HG03196 (cell line): ENCODE data around the gene ATP8A1.
"Not testable (repeated sequence)": the region's sequence is repeated elsewhere in the genome, so short reads cannot be mapped to it uniquely, and the experiment has no call there.

Experiments used
- ATAC-seq: cut with Tn5 transposase; IDR thresholded peaks from one replicate; pipeline ENCODE4 v1.9.1; 2021; ENCODE audit not compliant: unreplicated experiment

ATP8A1 gene

DNA sequence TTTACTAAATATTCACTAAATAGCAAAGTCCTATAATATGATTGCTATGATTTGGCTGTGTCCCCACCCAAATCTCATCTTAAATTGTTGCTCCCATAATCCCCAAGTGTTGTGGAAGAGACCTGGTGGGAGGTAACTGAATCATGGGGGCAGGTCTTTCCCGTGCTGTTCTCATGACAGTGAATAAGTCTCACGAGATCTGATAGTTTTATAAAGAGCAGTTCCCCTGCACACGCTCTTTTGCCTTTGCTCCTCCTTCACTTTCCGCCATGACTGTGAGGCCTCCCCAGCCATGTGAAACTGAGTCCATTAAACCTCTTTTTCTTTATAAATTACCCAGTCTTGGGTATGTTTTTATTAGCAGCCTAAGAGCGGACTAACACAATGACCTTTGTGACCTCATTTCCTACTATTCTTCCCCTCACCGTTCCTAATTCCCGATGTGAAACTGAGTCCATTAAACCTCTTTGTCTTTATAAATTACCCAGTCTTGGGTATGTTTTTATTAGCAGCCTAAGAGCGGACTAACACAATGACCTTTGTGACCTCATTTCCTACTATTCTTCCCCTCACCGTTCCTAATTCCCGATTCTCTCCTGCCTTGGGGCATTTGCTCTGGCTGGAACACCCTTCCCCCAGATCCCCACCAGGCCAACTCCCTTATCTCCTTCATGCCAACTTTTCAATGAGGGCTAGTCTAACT, 4.2 kb downstream of the ATP8A1 start:
- ATAC-seq: not testable (repeated sequence)

DNA sequence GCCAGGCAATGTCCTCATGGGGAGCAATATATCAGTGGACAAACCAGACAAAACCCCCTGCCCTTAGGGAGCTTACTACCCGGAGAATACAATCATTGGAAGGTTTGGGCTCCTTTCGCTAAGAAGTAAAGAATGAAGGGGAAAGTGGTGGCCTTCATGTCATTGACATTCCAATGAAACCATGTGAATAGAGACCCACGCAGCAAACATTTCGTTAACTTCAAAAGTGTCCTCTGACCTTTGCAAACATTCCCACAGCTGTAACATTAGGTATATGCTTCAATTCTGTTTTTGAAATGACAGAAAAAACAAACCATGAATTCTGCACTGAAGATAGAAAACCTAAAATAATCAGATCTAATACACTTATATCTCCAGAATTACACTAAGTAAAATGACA, 7.0 kb downstream of the ATP8A1 start:
- no peak for ATAC-seq

DNA sequence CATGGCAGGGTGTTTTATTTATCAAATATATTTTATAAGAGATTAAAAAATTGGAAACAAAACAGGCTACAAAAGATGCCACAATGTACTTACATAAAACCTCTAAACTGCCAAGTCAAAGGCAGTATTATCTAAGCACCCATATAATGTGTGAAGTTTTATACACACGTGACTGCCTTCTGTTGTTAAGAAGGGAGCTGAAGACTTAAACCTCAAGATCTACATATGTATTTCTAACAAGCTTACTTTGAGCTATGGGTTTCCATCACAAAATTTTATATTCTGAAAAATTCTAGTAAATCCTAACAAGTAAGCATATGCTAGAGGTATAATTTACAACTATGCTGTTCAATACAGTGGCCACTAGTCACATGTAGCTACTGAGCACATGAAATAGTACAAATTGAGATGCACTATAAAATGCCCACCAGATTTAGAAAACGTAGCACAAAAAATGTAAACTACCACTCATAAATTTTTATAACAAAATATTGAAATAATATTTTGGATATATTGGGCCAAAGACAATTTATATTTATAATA, 9.8 kb downstream of the ATP8A1 start:
- ATAC-seq: no peak

DNA sequence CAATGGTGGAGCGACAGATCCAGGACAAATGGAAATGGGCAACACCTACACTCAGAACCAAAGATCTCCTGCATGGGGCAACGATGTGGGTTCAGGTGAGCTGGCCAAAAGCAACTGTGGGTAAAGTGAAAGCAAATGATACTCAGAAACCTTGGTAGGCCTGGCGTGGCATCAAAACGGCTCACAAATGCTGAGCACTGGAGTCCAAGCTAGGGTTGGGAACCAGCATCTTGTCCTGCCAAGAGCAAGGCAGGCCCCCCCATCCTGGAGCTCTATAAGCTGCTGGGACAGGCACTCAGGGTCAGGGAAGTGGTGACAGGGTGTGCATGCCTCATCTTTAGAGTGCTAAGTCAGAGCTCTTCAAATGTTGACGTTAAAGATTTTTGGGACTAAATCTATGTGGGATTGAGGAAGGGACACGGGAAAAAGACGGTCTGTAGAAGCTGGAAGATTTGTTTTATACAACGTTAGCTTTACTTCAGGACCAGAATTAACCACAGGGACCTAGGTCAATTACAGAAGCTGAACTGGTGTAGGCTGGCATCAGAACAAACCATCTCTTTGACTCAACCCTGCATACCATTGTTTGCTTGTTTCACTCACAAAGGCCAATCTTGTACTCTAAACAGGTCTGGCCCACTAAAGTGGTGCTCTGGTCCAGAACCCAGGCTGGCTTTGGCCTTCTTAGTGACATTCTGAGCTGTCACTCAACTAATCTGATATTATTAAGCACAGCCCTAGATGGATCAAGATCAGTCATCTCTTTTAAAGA, 10.7 kb downstream of the ATP8A1 start:
- no peak for ATAC-seq

DNA sequence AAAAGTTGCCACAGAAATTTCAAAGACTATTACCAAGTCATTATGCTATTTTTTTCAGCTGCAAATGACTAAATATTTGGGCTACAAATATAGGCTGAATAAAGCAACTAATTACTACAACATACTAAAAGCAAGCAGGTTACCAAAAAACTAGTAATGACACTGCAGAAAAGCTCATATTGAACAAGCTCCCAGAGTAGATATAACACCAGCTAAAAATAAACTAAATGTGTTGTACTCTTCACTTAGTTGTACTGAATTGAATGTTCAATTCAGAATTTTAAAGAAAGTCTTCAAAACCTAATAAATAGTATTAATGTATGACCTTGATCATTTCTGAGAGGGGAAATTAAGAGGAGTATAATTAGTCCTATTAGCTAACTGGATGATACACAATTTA, 12.0 kb downstream of the ATP8A1 start:
- no peak for ATAC-seq

DNA sequence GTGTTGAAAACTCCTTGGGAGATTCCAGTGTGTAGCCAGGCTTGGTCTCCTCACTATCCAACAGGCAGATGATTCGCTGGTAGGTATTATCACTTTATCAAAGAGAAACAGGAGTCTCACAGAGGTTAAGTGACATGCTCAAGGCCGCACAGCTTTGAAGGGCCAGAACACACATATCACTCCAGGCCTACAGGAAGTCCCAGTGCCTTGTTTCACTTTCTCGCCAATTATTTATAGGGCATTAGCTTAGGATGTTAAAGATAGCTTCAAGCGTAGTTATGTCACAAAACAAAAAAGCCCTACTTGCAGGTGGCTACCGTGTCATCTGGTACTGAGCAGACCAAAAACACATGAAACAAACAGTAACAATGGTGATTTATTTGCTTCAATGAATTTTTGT, 13.2 kb downstream of the ATP8A1 start:
- ATAC-seq: peak; percentile 69

DNA sequence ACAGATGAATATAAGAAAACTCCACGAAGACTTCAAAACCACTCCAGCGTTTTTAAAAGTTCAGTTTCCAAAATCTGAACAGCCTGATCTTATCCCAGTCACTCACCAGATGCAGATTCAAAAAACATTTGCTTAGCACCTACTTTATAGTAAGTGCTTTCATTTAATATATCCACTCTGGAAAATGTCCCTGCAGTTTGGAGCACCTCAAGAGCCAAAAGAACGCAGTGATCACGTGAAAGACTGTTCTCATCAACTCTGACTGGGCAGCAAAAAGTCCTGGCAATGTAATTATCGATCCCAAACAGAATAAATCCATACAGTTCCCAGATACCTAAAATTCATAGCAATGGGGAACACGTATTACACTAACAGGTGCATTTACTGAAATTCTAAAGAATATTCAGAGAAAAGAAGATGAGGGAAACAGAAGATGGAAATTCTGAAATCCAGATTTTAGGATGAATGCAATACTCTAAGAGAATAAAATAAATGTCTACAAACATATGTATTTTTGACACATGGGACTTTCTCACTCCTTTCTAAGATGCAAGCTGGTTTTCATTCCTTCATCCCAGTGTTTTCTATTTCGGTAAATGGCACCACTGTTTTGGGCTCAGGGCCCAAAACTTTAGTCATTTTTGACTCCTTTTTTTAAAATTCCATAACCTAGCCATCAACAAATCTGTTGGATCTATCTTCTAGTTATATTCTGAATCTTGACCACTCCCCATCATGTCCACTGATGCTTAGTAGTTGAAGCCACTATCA, 13.9 kb downstream of the ATP8A1 start:
- no peak for ATAC-seq

DNA sequence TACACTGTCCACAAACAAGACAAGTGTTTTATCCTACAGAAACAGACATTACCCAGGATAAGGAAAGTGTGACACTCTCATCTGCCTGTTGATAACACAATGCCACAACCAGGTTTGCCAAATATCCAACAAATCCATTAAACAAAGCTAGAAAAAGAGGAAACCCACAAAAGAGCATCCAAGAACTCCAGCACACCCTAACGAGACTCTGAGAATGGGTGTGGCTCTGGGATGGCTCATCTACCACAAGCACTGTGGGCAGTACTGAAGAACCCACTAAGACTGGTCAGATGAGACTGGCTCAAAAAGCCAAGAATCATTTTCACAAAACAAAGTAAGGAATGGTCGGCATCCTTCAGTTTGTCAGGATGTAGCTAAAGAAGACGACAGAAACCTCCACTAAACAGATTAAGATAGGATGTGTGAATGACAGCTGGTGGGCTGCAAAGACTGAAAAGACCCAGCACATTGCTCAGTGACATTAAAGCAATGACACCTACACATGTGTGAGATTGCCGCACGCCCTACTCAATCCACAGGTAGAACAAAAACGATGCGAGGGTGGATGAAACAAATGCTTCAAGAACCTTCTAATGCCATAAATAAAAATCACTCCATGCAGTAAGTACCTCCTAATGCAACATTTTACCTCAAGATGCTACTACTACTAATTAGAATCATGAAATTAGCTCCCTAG, 14.7 kb downstream of the ATP8A1 start:
- no peak for ATAC-seq

DNA sequence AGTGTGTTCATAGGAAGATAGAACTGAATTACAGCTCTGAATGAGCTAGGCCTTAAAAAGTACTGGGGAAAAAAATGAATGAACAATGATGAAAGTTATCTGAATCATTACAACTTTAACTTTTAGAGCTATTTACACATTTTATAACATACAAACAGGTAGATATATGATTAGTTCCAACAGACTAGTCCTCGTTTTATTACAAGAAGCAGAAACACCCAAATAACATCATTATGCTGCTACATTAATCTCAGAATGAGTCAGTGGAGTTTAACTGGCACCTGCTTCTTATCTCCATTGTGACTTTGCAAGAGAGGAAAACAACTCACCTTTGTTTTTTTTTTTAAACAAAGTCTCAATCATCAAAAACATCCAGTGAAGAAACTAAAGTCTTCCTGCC, 15.2 kb downstream of the ATP8A1 start:
- ATAC-seq: no peak

DNA sequence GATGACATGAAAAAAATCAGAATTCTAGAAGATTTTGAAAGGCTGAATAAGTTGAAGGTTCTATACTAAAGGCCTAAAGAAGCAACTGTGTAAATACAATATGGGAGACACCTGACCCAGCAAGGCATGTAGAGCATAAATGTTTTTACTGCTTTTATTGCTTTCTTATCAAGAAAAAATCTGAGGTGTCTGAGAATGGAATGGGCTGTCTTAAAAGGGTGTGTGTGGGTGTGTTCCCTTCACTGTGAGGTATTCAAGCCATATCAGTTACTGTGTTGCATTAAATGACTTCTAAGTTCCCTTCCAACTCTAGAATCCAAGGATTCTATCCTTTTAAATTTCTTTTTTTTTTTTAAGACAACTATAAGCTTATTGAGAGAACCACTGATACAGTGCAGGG, 15.7 kb downstream of the ATP8A1 start:
- no peak for ATAC-seq

DNA sequence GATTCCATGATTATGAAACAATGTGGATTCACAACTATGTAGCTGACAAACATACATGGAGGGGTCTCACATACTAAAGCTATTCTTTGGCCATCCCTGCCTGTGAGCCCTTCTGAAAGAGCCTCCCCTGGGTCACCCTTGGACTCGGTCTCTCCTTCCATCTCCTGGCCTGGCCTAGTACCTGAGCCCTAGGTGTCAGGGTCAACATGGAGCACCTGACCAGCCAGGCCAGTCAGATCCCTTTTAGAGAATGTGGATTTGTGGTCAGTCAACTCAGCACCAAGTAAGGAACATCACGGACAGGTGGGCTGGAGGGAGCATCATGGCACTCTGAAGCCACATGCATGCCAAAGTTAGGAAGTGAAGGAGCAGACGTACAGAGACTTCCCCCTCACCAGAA, 16.3 kb downstream of the ATP8A1 start:
- no peak for ATAC-seq

DNA sequence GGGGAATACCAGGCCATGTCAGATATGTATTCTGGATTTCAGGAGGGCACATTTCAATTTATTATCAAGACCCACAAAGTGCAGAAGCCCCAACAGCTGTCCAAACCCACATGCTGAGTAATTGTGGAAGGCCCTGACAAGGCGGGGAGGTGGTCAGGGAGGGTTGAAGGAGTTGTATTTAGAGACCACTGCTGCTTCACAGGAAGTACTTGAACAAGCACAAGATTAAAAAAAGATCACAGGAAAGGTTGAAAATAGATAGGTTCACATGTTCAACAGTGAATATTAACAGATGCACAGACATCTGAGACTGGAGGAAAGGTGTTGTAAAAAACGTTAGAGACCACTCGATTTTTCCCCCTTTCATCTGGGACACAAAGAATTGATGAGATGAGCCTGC, 17.9 kb downstream of the ATP8A1 start:
- peak; percentile 62 for ATAC-seq

DNA sequence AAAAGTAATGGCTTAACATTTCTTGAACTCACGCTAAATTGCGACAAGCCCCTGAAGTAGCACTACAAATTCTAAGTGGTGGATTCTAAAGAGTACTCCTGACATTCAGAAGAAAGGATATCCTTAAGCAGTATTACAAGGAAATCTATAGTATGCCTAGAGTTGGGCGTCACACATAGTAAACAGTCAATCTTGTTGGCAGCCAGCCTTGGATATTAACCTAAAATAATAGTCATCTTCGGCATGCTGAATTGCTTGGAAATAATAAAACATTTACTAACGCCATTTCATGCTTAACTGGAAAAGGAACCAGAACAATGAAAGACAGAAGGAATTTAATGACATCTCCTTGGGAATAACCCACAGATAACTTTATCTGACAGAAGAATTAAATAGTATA, 18.6 kb downstream of the ATP8A1 start:
- ATAC-seq: no peak

DNA sequence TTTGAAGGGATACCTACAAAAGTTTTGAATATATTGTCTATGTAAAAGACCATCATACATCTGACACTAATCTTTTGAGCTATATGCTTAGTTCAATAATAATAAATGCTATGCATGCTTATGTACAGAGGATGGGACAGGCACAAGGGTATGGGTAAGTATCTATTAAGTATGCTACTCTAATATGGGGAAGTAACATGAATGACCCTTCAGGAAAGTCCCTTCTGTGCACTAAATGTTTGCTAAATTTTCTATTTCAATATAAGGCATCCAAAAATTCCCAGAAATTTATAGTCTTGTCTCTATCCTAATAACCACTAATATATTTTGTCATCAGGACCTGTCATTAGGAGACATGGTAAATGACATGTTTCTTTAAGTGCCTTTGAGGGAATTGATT, 19.0 kb downstream of the ATP8A1 start:
- no peak for ATAC-seq

DNA sequence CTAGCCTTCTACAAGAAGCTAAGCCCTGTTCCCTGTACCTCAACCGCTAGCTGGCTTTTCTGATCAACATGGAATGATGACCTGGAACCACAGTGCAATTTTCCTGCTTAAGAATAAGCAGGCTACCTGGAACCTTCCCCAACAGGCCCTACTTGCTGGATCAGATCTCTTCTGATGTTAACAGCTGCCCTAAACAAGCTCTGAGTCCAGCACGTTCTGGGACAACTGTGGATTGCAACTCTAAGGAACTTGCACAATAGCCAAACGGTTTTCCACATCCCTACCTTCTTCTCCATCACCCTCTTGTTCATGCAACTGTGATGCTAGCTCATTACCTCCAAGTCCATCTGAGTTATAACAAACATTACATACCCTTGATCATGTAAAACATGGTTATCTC, 19.8 kb downstream of the ATP8A1 start:
- ATAC-seq: no peak

DNA sequence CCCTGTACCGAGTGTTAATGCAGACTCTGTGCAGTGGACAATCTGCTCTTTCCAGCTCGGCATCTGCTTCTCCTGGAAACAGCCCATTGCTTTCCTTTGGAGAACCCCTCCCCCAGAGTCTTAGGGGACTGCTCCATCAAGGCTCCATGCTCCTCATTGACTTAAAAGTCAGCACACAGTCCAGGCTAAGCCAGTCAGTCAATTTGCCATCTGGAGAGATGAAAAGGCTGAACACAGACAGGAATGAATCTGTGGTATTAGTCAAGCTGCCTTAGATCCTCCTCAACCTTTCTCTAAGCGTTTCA, 20.3 kb downstream of the ATP8A1 start:
- ATAC-seq: no peak

DNA sequence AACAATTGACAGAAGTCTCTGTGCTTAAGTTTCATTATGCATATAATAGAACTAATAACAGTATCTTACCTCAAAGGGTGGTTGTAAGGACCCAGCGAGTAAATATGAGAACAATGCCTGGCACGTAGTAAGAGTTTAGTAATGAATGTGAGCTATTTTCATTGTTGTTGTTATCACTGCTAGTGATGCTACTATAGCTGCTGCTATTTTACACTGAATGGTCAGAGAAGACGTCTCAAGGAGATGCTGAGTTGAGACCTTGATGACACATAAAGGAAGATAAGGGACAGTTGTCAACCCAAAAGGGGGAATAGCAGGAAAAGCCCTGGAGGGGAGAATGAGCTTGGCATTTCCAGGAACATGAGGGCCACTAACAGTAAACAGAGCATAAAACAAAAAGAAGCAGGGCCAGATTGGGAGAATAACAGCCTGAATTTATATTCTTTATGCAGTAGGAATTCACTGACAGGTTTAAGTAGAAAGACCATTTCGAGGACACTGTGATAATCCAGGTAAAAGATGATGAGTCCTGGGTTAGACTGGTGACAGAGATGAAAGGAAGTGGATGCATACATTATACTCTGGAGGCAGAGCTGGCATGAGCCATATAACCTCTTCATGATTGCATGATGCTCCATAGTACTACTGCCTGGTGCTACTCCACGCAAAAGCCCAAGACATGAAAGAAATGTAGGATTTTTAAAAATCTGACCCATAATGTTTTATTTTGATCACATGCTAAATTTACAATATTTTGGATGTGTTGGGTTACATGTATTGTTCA, 23.1 kb downstream of the ATP8A1 start:
- ATAC-seq: peak; percentile 47

DNA sequence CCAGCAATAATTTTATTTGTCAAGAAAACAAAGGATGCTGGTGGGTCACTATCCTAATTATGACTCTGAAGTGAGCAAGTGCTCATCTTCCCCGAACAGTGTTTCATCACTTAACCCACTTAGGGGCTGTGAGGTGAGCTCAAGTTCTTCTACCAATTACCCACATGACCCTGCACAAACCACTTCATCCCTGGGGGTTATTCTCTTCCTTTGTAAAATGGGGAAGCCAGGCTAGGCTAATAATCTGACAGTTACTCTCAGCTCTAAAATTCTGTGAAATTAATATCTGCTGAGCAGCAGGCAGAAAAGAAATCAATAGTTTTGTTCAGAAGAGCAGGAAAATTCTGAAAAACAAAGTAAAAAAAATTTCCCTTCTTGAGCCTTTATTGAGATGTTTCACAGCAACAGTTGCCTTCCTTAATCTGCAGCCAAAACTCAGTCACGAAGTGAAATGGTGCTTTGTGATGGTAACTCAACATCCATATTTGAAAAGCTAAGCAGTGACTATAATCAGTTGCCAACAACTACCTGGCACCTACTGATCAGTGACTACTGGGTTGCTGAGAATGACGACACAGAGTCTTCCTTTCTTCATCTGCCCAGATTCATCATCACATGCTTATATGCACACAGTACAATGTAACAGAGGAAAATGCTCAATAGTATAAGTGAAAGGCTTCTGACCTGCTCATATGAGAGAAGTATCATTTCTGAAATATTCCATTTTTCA, 24.1 kb downstream of the ATP8A1 start:
- no peak for ATAC-seq

DNA sequence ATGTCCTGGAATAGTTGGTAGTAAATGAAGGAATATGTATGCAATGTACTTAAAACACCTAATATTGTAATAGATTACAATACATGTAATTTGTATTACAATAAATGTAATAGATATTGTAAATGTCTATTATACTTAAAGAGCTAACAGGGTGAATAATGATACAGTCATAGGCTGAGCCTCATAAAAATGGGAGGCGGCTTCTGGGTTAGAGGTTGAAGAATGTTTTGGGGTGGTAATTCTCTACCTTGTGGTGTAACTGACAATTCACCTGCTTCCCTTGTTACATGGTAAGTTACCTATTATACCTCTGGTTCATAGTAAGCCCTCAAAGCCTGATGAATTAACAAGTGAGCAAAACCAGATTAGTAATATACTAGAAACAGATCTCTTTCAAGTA, 26.0 kb downstream of the ATP8A1 start:
- ATAC-seq: no peak

DNA sequence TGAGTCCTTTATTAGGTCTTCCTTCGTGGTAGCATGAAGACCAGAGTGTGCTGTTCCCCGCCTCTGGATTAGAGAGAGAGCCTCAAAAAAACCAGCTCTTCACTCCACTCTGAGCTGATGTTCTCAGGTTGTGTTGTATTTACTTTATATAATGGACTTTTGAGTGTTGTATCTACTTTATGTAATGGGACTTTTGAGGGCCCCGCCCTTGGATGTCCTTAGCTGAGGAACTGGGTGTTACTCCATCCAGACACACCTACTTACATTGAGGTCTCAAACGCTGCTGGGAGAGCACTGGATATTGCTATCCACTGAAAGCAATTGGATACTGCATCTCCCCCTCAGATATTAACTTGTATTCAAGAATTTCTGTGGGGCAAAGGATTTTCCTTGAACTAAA, 28.2 kb downstream of the ATP8A1 start:
- no peak for ATAC-seq
